ENCODE results near the gene ADAMTS9. TPM values are rescaled to one million over a fixed set of nuclear protein-coding genes. Genes with fewer than 3 reads are reported as not detected.

The ADAMTS9 gene
- total RNA-seq, 1 donor from 2014 or later, result 47.7 TPM

DNA sequence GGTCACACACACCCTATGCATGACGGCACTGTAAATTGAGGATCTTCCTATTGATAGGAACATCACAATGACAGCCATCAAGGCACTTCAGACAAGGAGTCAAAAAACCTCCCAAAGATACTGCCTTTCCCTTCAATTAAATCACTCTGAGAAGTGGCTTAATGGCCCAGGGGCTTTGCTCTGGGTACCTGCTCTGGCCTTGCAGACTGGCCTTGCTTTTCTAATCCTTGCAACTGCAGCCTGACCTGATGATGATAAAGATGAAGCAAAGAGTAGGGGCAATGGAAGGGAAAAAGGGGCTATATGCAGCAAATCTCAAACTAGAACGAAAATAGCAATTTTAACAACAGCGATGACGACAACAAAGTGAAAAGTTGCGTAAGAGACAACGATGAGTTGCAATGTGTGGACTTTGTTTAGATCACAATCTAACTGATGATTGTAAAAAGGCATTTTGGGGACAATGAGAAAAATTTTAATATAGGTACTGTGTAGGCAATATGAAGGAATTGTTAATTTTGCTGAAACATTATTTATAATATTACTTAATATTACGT is 14.6 kb downstream of the ADAMTS9 start:
- H3K27me3 ChIP-seq, result no peaks in the 10 kb centered on the region
- no peaks in the 10 kb centered on the region for H3K27me3 Mint-ChIP-seq (ENCODE audit: insufficient read depth, low read depth)
- H3K9me3 Mint-ChIP-seq, result no peaks in the 10 kb centered on the region
- H3K4me1 Mint-ChIP-seq, result peaks cover 32% of the 10 kb centered on the region
- H3K27ac Mint-ChIP-seq, result no peak overlapping the region
- TF ChIP-seq EZH2 (IDR thresholded peaks at IDR 0.05) (no peak), EZH2phosphoT487 (IDR thresholded peaks at IDR 0.05) (no peak)
- TF ChIP-seq, protein P1, sequence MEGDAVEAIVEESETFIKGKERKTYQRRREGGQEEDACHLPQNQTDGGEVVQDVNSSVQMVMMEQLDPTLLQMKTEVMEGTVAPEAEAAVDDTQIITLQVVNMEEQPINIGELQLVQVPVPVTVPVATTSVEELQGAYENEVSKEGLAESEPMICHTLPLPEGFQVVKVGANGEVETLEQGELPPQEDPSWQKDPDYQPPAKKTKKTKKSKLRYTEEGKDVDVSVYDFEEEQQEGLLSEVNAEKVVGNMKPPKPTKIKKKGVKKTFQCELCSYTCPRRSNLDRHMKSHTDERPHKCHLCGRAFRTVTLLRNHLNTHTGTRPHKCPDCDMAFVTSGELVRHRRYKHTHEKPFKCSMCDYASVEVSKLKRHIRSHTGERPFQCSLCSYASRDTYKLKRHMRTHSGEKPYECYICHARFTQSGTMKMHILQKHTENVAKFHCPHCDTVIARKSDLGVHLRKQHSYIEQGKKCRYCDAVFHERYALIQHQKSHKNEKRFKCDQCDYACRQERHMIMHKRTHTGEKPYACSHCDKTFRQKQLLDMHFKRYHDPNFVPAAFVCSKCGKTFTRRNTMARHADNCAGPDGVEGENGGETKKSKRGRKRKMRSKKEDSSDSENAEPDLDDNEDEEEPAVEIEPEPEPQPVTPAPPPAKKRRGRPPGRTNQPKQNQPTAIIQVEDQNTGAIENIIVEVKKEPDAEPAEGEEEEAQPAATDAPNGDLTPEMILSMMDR (IDR thresholded peaks at IDR 0.05), result no peak
- peaks cover 11% of the 10 kb centered on the region for H3F3A ChIP-seq (ENCODE audit: low read depth)
- peaks cover 10% of the 10 kb centered on the region for H4K20me1 ChIP-seq (ENCODE audit: low read depth)
- H3K9me3 ChIP-seq (ENCODE audit: low read depth), result no peaks in the 10 kb centered on the region
- no peak overlapping the region for H3K27ac ChIP-seq
- peaks cover 20% of the 10 kb centered on the region for H3K4me1 ChIP-seq
- H3K9ac ChIP-seq, result no peak overlapping the region
- H3K36me3 ChIP-seq, result no peaks in the 10 kb centered on the region
- no peak overlapping the region for H3K4me3 ChIP-seq
- no peak overlapping the region for H3K4me2 ChIP-seq
- H3K36me3 Mint-ChIP-seq, result peaks cover 25% of the 10 kb centered on the region
- H2AFZ ChIP-seq (replicated peaks), result no peak overlapping the region
- H3K79me2 ChIP-seq (ENCODE audit: low read depth), result peaks cover 7% of the 10 kb centered on the region
- DNase-seq (ENCODE audit: low spot score), result no peak
- no peak overlapping the region for H3K4me3 Mint-ChIP-seq

DNA sequence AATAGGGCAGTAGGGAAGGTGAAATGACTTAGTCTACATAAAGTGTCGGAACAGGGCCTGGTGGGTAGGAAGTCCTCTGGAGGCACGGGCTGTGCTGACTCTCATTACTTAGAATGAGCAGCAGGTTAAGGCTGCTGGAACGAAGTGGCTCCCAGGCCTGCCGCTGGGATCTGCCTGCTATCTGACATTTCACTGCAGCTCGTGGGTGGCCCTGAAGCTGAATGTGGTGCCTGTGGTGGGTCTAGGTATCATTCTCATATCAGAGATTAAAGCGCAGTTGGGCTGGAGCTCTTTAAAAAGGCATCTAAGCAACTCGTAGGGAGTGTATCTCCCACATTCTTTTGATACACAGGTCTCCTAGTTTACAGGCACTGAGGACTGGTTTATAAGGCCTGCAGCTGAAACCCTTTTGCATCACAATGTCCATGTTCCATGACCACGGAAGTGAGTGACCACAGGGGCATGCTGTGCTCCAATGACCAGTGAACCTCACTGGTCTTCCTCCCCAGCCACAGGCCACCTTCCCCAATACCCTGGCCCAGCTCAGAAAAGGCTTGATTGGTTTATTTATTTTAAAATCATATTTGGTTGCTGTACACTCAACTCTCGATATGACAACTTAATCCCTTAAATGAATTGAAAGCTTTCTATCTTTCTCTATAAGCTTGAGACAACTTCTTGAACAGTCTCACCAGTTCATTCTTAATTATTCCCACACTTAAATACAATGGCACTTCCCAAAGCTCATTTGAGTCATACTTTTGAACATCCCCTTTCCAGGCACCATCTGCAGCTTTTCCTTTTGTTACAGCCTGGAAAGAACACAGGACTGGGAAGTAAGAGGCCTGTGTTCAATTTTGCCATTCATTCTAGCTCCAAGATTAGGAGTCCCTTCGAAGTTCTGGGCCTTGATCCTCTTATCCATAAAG is 19.0 kb downstream of the ADAMTS9 start:
- Histone ChIP-seq H3K4me3 (no peak overlapping the region), H3K79me2 (ENCODE audit: low read depth) (peaks cover 7% of the 10 kb centered on the region), H2AFZ (replicated peaks) (no peak overlapping the region), H3K4me2 (no peak overlapping the region), H3K9ac (no peak overlapping the region), H3K4me1 (peaks cover 15% of the 10 kb centered on the region), H3K36me3 (no peaks in the 10 kb centered on the region), H3K27me3 (no peaks in the 10 kb centered on the region), H3K27ac (no peak overlapping the region), H3K9me3 (ENCODE audit: low read depth) (no peaks in the 10 kb centered on the region), H3F3A (ENCODE audit: low read depth) (peaks cover 6% of the 10 kb centered on the region), H4K20me1 (ENCODE audit: low read depth) (peaks cover 10% of the 10 kb centered on the region)
- peak overlapping the region; percentile 31 for H3K4me3 Mint-ChIP-seq
- TF ChIP-seq, protein P1 (IDR thresholded peaks at IDR 0.05), result no peak
- TF ChIP-seq EZH2phosphoT487 (IDR thresholded peaks at IDR 0.05) (no peak), EZH2 (IDR thresholded peaks at IDR 0.05) (no peak)
- no peaks in the 10 kb centered on the region for H3K9me3 Mint-ChIP-seq
- H3K4me1 Mint-ChIP-seq, result peaks cover 25% of the 10 kb centered on the region
- no peak for DNase-seq (ENCODE audit: low spot score)
- peaks cover 2% of the 10 kb centered on the region for H3K27me3 Mint-ChIP-seq (ENCODE audit: insufficient read depth, low read depth)
- H3K27ac Mint-ChIP-seq, result peak overlapping the region; percentile 83
- H3K36me3 Mint-ChIP-seq, result peaks cover 30% of the 10 kb centered on the region

DNA sequence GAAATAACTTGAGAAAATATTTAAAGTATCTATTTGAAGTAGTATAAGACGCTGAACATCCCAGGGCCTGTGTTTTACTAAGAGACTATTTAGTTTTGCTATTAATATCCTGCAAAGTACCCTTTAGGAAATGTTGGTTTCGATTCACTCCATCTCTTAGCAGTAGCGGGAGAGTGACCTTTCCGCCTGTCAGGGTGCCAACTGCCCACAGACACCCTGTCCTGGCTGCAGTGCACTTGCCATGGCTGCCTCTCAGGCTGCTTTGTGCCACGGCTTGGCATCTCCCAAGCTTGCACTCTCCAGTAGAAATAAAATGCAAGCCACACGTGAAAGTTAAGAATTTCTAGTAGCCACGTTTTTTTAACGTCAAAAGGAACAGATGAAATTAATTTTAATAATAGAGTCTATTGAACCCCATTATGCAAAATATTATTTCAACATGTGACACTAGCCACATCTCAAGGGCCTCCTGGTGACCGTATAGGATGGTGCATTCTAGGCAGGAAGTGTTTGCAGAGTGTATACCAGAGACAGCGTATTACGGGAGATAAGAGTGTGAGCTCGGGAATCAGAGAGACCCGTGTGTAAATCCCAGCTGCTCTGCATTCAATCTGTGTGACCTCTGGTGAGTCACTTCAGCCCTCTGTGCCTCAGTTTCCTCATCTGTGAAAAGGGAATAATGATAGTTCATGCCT is 19.8 kb downstream of the ADAMTS9 start:
- peaks cover under 1% of the 10 kb centered on the region for H3K36me3 ChIP-seq
- peaks cover 5% of the 10 kb centered on the region for H3K79me2 ChIP-seq (ENCODE audit: low read depth)
- no peak overlapping the region for H3K4me2 ChIP-seq
- H4K20me1 ChIP-seq (ENCODE audit: low read depth), result peaks cover 10% of the 10 kb centered on the region
- peak overlapping the region; percentile 83 for H3K27ac Mint-ChIP-seq
- no peak overlapping the region for H3K27ac ChIP-seq
- H3K27me3 ChIP-seq, result no peaks in the 10 kb centered on the region
- no peaks in the 10 kb centered on the region for H3K9me3 ChIP-seq (ENCODE audit: low read depth)
- peaks cover 25% of the 10 kb centered on the region for H3K4me1 Mint-ChIP-seq
- H3K36me3 Mint-ChIP-seq, result peaks cover 33% of the 10 kb centered on the region
- H2AFZ ChIP-seq (replicated peaks), result no peak overlapping the region
- H3K27me3 Mint-ChIP-seq (ENCODE audit: insufficient read depth, low read depth), result peaks cover 2% of the 10 kb centered on the region
- H3K9ac ChIP-seq, result no peak overlapping the region
- no peak overlapping the region for H3K4me3 Mint-ChIP-seq
- no peak overlapping the region for H3K4me3 ChIP-seq
- H3K9me3 Mint-ChIP-seq, result no peaks in the 10 kb centered on the region
- no peak for DNase-seq (ENCODE audit: low spot score)
- H3K4me1 ChIP-seq, result peaks cover 15% of the 10 kb centered on the region
- H3F3A ChIP-seq (ENCODE audit: low read depth), result peaks cover 6% of the 10 kb centered on the region
- TF ChIP-seq EZH2phosphoT487 (IDR thresholded peaks at IDR 0.05) (no peak), EZH2 (IDR thresholded peaks at IDR 0.05) (no peak)

Measured in neural progenitor cell (in vitro differentiated cells).